Measurements from ENCODE around the gene C1orf35.

The C1orf35 gene

GRCh38 chr1:228125185-228125584 is 22.1 kb upstream of the C1orf35 start:
- H3K27ac ChIP-seq, result no peak overlapping the region
- TF ChIP-seq, protein P1, sequence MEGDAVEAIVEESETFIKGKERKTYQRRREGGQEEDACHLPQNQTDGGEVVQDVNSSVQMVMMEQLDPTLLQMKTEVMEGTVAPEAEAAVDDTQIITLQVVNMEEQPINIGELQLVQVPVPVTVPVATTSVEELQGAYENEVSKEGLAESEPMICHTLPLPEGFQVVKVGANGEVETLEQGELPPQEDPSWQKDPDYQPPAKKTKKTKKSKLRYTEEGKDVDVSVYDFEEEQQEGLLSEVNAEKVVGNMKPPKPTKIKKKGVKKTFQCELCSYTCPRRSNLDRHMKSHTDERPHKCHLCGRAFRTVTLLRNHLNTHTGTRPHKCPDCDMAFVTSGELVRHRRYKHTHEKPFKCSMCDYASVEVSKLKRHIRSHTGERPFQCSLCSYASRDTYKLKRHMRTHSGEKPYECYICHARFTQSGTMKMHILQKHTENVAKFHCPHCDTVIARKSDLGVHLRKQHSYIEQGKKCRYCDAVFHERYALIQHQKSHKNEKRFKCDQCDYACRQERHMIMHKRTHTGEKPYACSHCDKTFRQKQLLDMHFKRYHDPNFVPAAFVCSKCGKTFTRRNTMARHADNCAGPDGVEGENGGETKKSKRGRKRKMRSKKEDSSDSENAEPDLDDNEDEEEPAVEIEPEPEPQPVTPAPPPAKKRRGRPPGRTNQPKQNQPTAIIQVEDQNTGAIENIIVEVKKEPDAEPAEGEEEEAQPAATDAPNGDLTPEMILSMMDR (conservative IDR thresholded peaks at IDR 0.05), result no peak

DNA sequence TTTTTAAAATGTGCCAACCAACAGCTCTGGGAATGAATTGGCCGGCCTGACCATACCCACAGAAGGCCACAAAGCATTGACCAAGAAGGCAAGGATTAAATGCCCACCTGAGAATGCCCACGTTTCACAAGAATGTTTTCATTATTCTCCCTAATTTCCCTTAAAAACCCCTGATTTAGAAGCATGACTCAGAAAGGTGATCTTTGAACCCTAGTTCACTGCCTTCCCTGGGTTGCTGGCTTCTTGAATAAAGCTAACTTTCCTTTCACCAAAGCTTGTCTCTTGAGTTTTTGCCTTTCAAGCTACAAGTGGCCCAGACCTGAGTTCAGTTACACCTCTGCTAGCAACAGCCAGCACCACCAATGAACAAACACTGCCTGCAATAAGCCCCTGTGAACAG is 20.4 kb upstream of the C1orf35 start:
- TF ChIP-seq, protein P1 (conservative IDR thresholded peaks at IDR 0.05), result no peak
- H3K27ac ChIP-seq, result no peak overlapping the region

- TF ChIP-seq, protein P1 (conservative IDR thresholded peaks at IDR 0.05), result no peak
- H3K27ac ChIP-seq, result no peak overlapping the region
These were observed 19.9 kb upstream of the C1orf35 start for GRCh38 chr1:228122921-228123441.

DNA sequence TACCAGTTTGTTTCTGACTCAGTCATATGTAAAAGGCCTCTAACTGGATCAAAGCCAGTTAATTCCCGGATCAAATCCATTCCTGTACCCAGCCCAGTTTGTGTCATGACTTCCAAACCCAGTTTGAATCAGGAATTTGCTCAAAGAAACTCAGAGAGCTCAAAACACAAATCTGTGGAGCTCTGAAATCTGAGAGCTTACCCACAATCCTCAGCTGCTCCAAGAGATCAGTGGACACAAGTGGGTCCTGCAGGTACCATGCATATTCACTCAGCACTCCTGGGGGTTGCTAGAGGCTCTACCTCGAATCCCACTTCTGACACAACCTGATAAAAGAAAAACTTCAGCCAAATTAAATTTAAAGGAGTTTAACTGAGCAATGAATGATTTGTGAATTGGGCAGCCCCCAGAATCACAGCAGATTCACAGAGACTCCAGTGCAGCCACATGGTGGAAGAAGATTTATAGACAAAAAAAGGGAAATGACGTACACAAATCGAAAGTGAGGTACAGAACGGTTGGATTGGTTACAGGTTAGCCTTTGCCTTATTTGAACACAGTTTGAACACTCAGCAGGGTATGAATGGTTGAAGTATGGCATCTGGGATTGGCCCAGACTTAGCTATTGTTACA is 17.8 kb upstream of the C1orf35 start:
- TF ChIP-seq, protein P1 (conservative IDR thresholded peaks at IDR 0.05), result no peak
- no peak overlapping the region for H3K27ac ChIP-seq

- no peak overlapping the region for H3K27ac ChIP-seq
- TF ChIP-seq, protein P1 (conservative IDR thresholded peaks at IDR 0.05), result no peak
These were observed 17.2 kb upstream of the C1orf35 start for GRCh38 chr1:228120351-228120750.

- no peak overlapping the region for H3K27ac ChIP-seq
- TF ChIP-seq, protein P1 (conservative IDR thresholded peaks at IDR 0.05), result no peak
These were observed 14.9 kb upstream of the C1orf35 start for GRCh38 chr1:228118040-228118439.

GRCh38 chr1:228117335-228117734 is 14.2 kb upstream of the C1orf35 start:
- H3K27ac ChIP-seq, result no peak overlapping the region
- TF ChIP-seq, protein P1 (conservative IDR thresholded peaks at IDR 0.05), result no peak

All from VCaP (cell line).